Right lobe of liver (tissue), 4 donors: ENCODE data around the gene DNAH1.

ENCODE experiments used
- CTCF ChIP-seq, 4 donors: fragments of 200-600 bp in 3 of 4; fragments of 450-650 bp in 1 of 4; IDR thresholded peaks; one replicate each; pipeline versions ENCODE4 v1.5.1 to v1.8.0; 2016 to 2022; ENCODE audit warnings: antibody characterized with exemption in 4 of 4, mild to moderate bottlenecking in 2 of 4
- POLR2A ChIP-seq: fragments of 450-650 bp; IDR thresholded peaks from one replicate; pipeline ENCODE4 v1.6.1; 2017; ENCODE audit warnings: antibody characterized with exemption, mild to moderate bottlenecking
- donor health status: DM: no; HTN: no; CAD: no.
- donor health status: DM: no; HTN: no; CAD: no.
- donor health status: DM: no; HTN: yes; CAD: no.

GRCh38 chr3:52374173-52374572, 58.1 kb downstream of the DNAH1 start:
- TF ChIP-seq CTCF (IDR thresholded peaks at IDR 0.05) (no peak), POLR2A (no peak)
